Skeletal muscle tissue (tissue), 4 donors: ENCODE measurements around the gene RGS5. TPM values are rescaled to one million over a fixed set of nuclear protein-coding genes. Genes with fewer than 3 reads are reported as not detected.

Source experiments
- H3K27ac ChIP-seq: one replicate; pipeline ENCODE4 v1.7.0; 2013; ENCODE audit warnings: mild to moderate bottlenecking, low read depth, low read length, inconsistent platforms
- H3K27me3 ChIP-seq, 3 donors: one replicate each; pipeline ENCODE4 v1.7.0; 2013; ENCODE audit warnings: low read length in 3 of 3; ENCODE audit not compliant: control insufficient read depth in 3 of 3, insufficient read depth in 3 of 3
- H3K36me3 ChIP-seq, 3 donors: one replicate each; pipeline ENCODE4 v1.7.0; 2013; ENCODE audit warnings: low read length in 3 of 3; ENCODE audit not compliant: control insufficient read depth in 3 of 3, insufficient read depth in 3 of 3
- H3K4me1 ChIP-seq, 3 donors: one replicate each; pipeline ENCODE4 v1.7.0; 2013; ENCODE audit warnings: low read length in 3 of 3, mild to moderate bottlenecking in 3 of 3; ENCODE audit not compliant: control insufficient read depth in 3 of 3, insufficient read depth in 3 of 3
- H3K4me3 ChIP-seq, 3 donors: one replicate each; pipeline ENCODE4 v1.7.0; 2013; ENCODE audit warnings: low read length in 3 of 3
- H3K9ac ChIP-seq, 3 donors: one replicate each; pipeline ENCODE4 v1.7.0; 2013; ENCODE audit warnings: low read length in 3 of 3, mild to moderate bottlenecking in 3 of 3, moderate library complexity in 2 of 3, low read depth in 1 of 3
- H3K9me3 ChIP-seq, 3 donors: one replicate each; pipeline ENCODE4 v1.7.0; 2013; ENCODE audit warnings: low read length in 3 of 3; ENCODE audit not compliant: control insufficient read depth in 3 of 3
- total RNA-seq: library from RNA; depleted of rRNA; stranded (reverse); fragments of >200 nt; gene quantifications from one replicate; pipeline ENCODE4 v1.2.3, GENCODE V29; 2014
- donor health status: Osteomylitis.

Gene RGS5
- total RNA-seq, 1 donor from 2014 or later = 7.8 TPM

- H3K4me1 ChIP-seq = no peaks in the 10 kb centered on the region
- no peak overlapping the region for H3K27ac ChIP-seq
- no peaks in the 10 kb centered on the region for H3K36me3 ChIP-seq
- H3K9me3 ChIP-seq = no peaks in the 10 kb centered on the region
- H3K4me3 ChIP-seq = no peak overlapping the region
- no peak overlapping the region for H3K9ac ChIP-seq
- H3K27me3 ChIP-seq = no peaks in the 10 kb centered on the region
Measured at GRCh38 chr1:163095213-163095612, 107.5 kb downstream of the RGS5 start.

GRCh38 chr1:163094589-163094988 is 108.1 kb downstream of the RGS5 start:
- no peaks in the 10 kb centered on the region for H3K36me3 ChIP-seq
- H3K9ac ChIP-seq = no peak overlapping the region
- H3K27ac ChIP-seq = no peak overlapping the region
- no peaks in the 10 kb centered on the region for H3K4me1 ChIP-seq
- H3K9me3 ChIP-seq = no peaks in the 10 kb centered on the region
- no peak overlapping the region for H3K4me3 ChIP-seq
- no peaks in the 10 kb centered on the region for H3K27me3 ChIP-seq

GRCh38 chr1:163094182-163094581 is 108.5 kb downstream of the RGS5 start:
- Histone ChIP-seq H3K9me3 (no peaks in the 10 kb centered on the region), H3K4me1 (no peaks in the 10 kb centered on the region), H3K9ac (no peak overlapping the region), H3K4me3 (no peak overlapping the region), H3K27me3 (no peaks in the 10 kb centered on the region), H3K36me3 (no peaks in the 10 kb centered on the region), H3K27ac (no peak overlapping the region)

GRCh38 chr1:163093579-163093978 is 109.1 kb downstream of the RGS5 start:
- H3K9ac ChIP-seq = no peak overlapping the region
- H3K9me3 ChIP-seq = no peaks in the 10 kb centered on the region
- no peak overlapping the region for H3K4me3 ChIP-seq
- H3K36me3 ChIP-seq = no peaks in the 10 kb centered on the region
- no peak overlapping the region for H3K27ac ChIP-seq
- no peaks in the 10 kb centered on the region for H3K4me1 ChIP-seq
- H3K27me3 ChIP-seq = no peaks in the 10 kb centered on the region

GRCh38 chr1:163093169-163093568 is 109.5 kb downstream of the RGS5 start:
- no peaks in the 10 kb centered on the region for H3K9me3 ChIP-seq
- no peak overlapping the region for H3K4me3 ChIP-seq
- no peaks in the 10 kb centered on the region for H3K4me1 ChIP-seq
- no peak overlapping the region for H3K9ac ChIP-seq
- no peaks in the 10 kb centered on the region for H3K36me3 ChIP-seq
- no peaks in the 10 kb centered on the region for H3K27me3 ChIP-seq
- H3K27ac ChIP-seq = no peak overlapping the region

Other genes with a start within 250 kb of the RGS5 start
- gene RGS4, start 133.6 kb downstream of the RGS5 start, total RNA-seq = 3.7 TPM
- gene NUF2, start 119.0 kb upstream of the RGS5 start, total RNA-seq = 1.0 TPM